SHP77 (cell line): ENCODE results near the gene EPHA4.
A peak's percentile ranks its signal among the peaks of the same experiment; 100 is the strongest.
"Not testable (repeated sequence)": the region's sequence is repeated elsewhere in the genome, so short reads cannot be mapped to it uniquely, and the experiment has no call there.

Experiments used
- DNase-seq, 2 experiments: peaks; one replicate each; lab custom pipeline; 2025; lab: John Stamatoyannopoulos, UW

Gene EPHA4

GRCh38 chr2:221539246-221539645 is 32.9 kb downstream of the EPHA4 start:
- DNase-seq = no peak

- no peak for DNase-seq
Observed at GRCh38 chr2:221535824-221536223, 36.3 kb downstream of the EPHA4 start.

- peak; percentile 8 to 22 for DNase-seq
Observed at GRCh38 chr2:221533299-221533698, 38.8 kb downstream of the EPHA4 start.

GRCh38 chr2:221532641-221533040 is 39.5 kb downstream of the EPHA4 start:
- DNase-seq = no peak

GRCh38 chr2:221530653-221531037 is 41.5 kb downstream of the EPHA4 start:
- no peak for DNase-seq

GRCh38 chr2:221529943-221530652 is 42.0 kb downstream of the EPHA4 start:
- DNase-seq = peak; percentile 23 to 43

GRCh38 chr2:221529177-221529942 is 42.7 kb downstream of the EPHA4 start:
- DNase-seq = no peak

GRCh38 chr2:221527776-221528309 is 44.3 kb downstream of the EPHA4 start:
- DNase-seq = no peak

GRCh38 chr2:221524158-221524557 is 47.9 kb downstream of the EPHA4 start:
- no peak for DNase-seq

GRCh38 chr2:221521233-221521845 is 50.8 kb downstream of the EPHA4 start:
- DNase-seq = no peak

- no peak for DNase-seq
Observed at GRCh38 chr2:221518935-221519625, 53.0 kb downstream of the EPHA4 start.

GRCh38 chr2:221518201-221518934 is 53.7 kb downstream of the EPHA4 start:
- DNase-seq = peak in 1 of 2 experiments; percentile 6

- peak; percentile 76 to 87 for DNase-seq
Observed at GRCh38 chr2:221517696-221518151, 54.4 kb downstream of the EPHA4 start.

GRCh38 chr2:221517146-221517695 is 54.9 kb downstream of the EPHA4 start:
- no peak for DNase-seq

- DNase-seq = no peak
Observed at GRCh38 chr2:221515864-221516263, 56.2 kb downstream of the EPHA4 start.

GRCh38 chr2:221514305-221515040 is 57.6 kb downstream of the EPHA4 start:
- DNase-seq = peak; percentile 78 to 79

- DNase-seq = peak; percentile 39 to 42
Observed at GRCh38 chr2:221513232-221513631, 58.9 kb downstream of the EPHA4 start.

GRCh38 chr2:221511325-221511724 is 60.8 kb downstream of the EPHA4 start:
- DNase-seq = not testable (repeated sequence)

- DNase-seq = no peak
Observed at GRCh38 chr2:221506469-221506868, 65.6 kb downstream of the EPHA4 start.

GRCh38 chr2:221505605-221506004 is 66.5 kb downstream of the EPHA4 start:
- no peak for DNase-seq
